HepG2 (cell line): ENCODE measurements around the gene EPB41L2. TPM values are rescaled to one million over a fixed set of nuclear protein-coding genes. Genes with fewer than 3 reads are reported as not detected.

ENCODE experiments used
- ARHGAP35 ChIP-seq: sonication (generic); formaldehyde crosslinking; IDR thresholded peaks from 2 replicates; pipeline ENCODE4 v1.9.0; 2022; ENCODE audit warnings: mild to moderate bottlenecking, inconsistent platforms, moderate library complexity, missing genetic modification reagents, borderline replicate concordance
- ARNT2 ChIP-seq: sonication (generic); formaldehyde crosslinking; IDR thresholded peaks from 2 replicates; pipeline ENCODE4 v1.8.0; 2022; ENCODE audit warnings: mild to moderate bottlenecking, low read depth, missing genetic modification reagents, moderate library complexity
- FOXK1 ChIP-seq: sonication (generic); formaldehyde crosslinking; IDR thresholded peaks from 2 replicates; pipeline ENCODE4 v1.4.0; 2020; ENCODE audit warnings: low read depth, missing genetic modification reagents, borderline replicate concordance
- HMGXB4 ChIP-seq, 2 experiments: sonication (generic) in 1 of 2; formaldehyde crosslinking in 1 of 2; IDR thresholded peaks; 2 replicates each; pipeline versions ENCODE4 v1.4.0 to v1.6.1; 2018 to 2020; ENCODE audit warnings: missing genetic modification reagents in 2 of 2, borderline replicate concordance in 1 of 2, low read depth in 1 of 2, mild to moderate bottlenecking in 1 of 2, missing biosample characterization in 1 of 2
- HNRNPUL1 ChIP-seq: fragments of 200-400 bp; formaldehyde crosslinking; IDR thresholded peaks from 2 replicates; pipeline ENCODE4 v1.6.1; 2017; ENCODE audit warnings: low read depth, mild to moderate bottlenecking, low read length, moderate library complexity
- MED1 ChIP-seq: sonication (generic); formaldehyde crosslinking; IDR thresholded peaks from 2 replicates; pipeline ENCODE4 v1.4.0; 2020; ENCODE audit warnings: missing genetic modification reagents
- NFE2L2 ChIP-seq: fragments of 150-350 bp; IDR thresholded peaks from 2 replicates; pipeline ENCODE4 v1.6.1; 2014; ENCODE audit warnings: low read length
- SALL2 ChIP-seq: sonication (generic); formaldehyde crosslinking; IDR thresholded peaks from 2 replicates; pipeline ENCODE4 v1.8.1; 2023; ENCODE audit warnings: mild to moderate bottlenecking, missing genetic modification reagents, inconsistent platforms
- SCMH1 ChIP-seq: sonication (generic); formaldehyde crosslinking; IDR thresholded peaks from 2 replicates; pipeline ENCODE4 v1.9.0; 2021; ENCODE audit warnings: missing genetic modification reagents, mild to moderate bottlenecking, borderline replicate concordance
- SMAD9 ChIP-seq: sonication (generic); formaldehyde crosslinking; IDR thresholded peaks from 2 replicates; pipeline ENCODE4 v1.5.1; 2020; ENCODE audit warnings: mild to moderate bottlenecking, missing genetic modification reagents
- SP2 ChIP-seq: sonication (generic); formaldehyde crosslinking; IDR thresholded peaks from 2 replicates; pipeline ENCODE4 v1.5.1; 2020; ENCODE audit warnings: mild to moderate bottlenecking, missing genetic modification reagents
- TBX3 ChIP-seq: fragments of 450-650 bp; IDR thresholded peaks from 2 replicates; pipeline ENCODE4 v1.6.1; 2017; ENCODE audit warnings: antibody characterized with exemption, mild to moderate bottlenecking, inconsistent platforms, borderline replicate concordance
- XBP1 ChIP-seq: sonication (generic); formaldehyde crosslinking; IDR thresholded peaks from 2 replicates; pipeline ENCODE4 v1.5.0; 2020; ENCODE audit warnings: missing genetic modification reagents
- YY1 ChIP-seq: IDR thresholded peaks from 2 replicates; pipeline ENCODE4 v1.6.1; 2011; ENCODE audit warnings: low read length, low read depth, moderate library complexity, mild to moderate bottlenecking; ENCODE audit not compliant: insufficient read depth, insufficient replicate concordance
- ZFAT ChIP-seq: sonication (generic); formaldehyde crosslinking; conservative IDR thresholded peaks from 2 replicates; pipeline ENCODE4 v1.8.1; 2023; ENCODE audit warnings: missing genetic modification reagents, inconsistent platforms
- ZFP36L1 ChIP-seq: sonication (generic); formaldehyde crosslinking; IDR thresholded peaks from 2 replicates; pipeline ENCODE4 v1.8.0; 2022; ENCODE audit warnings: mild to moderate bottlenecking, missing genetic modification reagents, moderate library complexity
- ZKSCAN1 ChIP-seq: fragments of 150-350 bp; IDR thresholded peaks from 2 replicates; pipeline ENCODE4 v1.6.1; 2014; ENCODE audit warnings: low read length
- ZNF567 ChIP-seq: sonication (generic); formaldehyde crosslinking; IDR thresholded peaks from 2 replicates; pipeline ENCODE4 v1.8.1; 2023; ENCODE audit warnings: mild to moderate bottlenecking, missing genetic modification reagents, borderline replicate concordance
- ZNF639 ChIP-seq: conservative IDR thresholded peaks from 2 replicates; pipeline ENCODE4 v1.6.1; 2018; ENCODE audit warnings: missing genetic modification reagents
- polyA plus RNA-seq, 8 experiments: library from polyadenylated mRNA; depleted of rRNA in 3 of 8; stranded (reverse) in 7 of 8; unstranded in 1 of 8; fragments of >200 nt; fragmentation: Illumina TruSeq in 4 of 8; extraction: Trizol in 4 of 8; gene quantifications; 2 replicates each; pipeline versions ENCODE4 v1.2.1 to v1.2.3, GENCODE V29; 2011 to 2016; ENCODE audit warnings: low read depth in 4 of 8, missing spikeins in 1 of 8, mixed read lengths in 1 of 8; ENCODE audit not compliant: insufficient read depth in 1 of 8
- total RNA-seq, 5 experiments: library from RNA; depleted of rRNA; stranded (reverse); fragments of >200 nt; fragmentation: Illumina TruSeq; extraction: Trizol; gene quantifications; 2 replicates each; pipeline ENCODE4 v1.2.3, GENCODE V29; 2016; ENCODE audit warnings: low read depth in 1 of 5
- TF ChIP-seq, protein P1 (sequence below): sonication (generic); formaldehyde crosslinking; IDR thresholded peaks from 2 replicates; pipeline ENCODE4 v1.4.0; 2020; ENCODE audit warnings: missing genetic modification reagents
- TF ChIP-seq, protein P2 (sequence below): sonication (generic); formaldehyde crosslinking; IDR thresholded peaks from 2 replicates; pipeline ENCODE4 v1.8.0; 2022; ENCODE audit warnings: mild to moderate bottlenecking, missing genetic modification reagents; ENCODE audit not compliant: insufficient replicate concordance

Gene EPB41L2
- total and polyA plus RNA-seq, 2 of the 13 experiments (the other 11 are each of a cell fraction or from before 2014, with no cell fraction given): 41.7 to 56.4 TPM

DNA sequence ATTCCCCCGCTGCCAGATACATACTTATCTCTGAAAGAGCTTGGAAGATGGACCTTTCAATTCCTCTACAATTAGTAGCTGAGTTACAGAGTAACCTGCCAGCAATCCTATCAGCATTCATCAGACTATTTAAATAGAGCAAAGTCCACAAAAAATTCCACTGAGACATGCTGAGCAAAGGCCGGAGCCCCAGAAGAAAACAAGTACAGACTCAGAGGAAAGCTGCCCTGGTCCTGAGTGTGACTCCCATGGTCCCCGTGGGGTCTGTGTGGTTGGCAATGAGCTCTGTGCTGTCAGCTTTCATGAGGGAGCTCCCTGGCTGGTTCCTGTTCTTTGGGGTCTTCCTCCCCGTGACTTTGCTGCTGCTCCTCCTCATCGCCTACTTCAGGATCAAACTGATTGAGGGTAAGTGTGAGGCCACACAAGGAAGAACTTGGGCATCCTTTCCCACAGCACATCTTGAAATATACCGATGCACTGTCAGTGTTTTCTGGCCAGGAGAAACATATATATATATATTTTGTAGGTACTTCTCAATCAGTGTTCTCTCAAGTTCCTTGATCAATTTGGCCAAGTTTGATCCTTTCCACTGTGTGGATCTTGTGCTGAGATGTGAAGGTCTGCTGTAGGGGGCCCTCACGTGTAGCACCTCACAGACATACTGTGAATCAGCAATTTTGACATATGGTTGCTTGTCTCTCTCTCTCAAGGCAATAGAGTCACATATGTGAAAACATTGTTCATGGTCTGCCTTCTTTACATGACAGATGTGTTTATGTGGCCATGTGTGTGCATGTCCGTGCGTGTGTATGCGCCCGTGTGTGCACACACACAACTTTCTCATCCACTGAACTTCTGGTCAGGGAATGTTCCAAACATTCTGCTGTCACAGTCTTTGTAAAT, 235.5 kb downstream of the EPB41L2 start, which contains the start of gene SMLR1 (continued):
- TF ChIP-seq ZNF567 (CRISPR knock-in tag): no peak
- TF ChIP-seq, protein P1, sequence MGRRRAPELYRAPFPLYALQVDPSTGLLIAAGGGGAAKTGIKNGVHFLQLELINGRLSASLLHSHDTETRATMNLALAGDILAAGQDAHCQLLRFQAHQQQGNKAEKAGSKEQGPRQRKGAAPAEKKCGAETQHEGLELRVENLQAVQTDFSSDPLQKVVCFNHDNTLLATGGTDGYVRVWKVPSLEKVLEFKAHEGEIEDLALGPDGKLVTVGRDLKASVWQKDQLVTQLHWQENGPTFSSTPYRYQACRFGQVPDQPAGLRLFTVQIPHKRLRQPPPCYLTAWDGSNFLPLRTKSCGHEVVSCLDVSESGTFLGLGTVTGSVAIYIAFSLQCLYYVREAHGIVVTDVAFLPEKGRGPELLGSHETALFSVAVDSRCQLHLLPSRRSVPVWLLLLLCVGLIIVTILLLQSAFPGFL (CRISPR knock-in tag): no peak
- TF ChIP-seq ARHGAP35 (CRISPR knock-in tag): no peak
- TF ChIP-seq MED1: peak; percentile 92
- peak; percentile 48; the same call in 1 of the 2 replicates for TF ChIP-seq TBX3
- 0 out of 2 replicates have a peak, but pooled peaks have one; percentile 75 for TF ChIP-seq ZNF639
- TF ChIP-seq HNRNPUL1: no peak
- peak; percentile 86 for TF ChIP-seq NFE2L2
- no peak for TF ChIP-seq SALL2 (CRISPR knock-in tag)
- TF ChIP-seq, protein P2, sequence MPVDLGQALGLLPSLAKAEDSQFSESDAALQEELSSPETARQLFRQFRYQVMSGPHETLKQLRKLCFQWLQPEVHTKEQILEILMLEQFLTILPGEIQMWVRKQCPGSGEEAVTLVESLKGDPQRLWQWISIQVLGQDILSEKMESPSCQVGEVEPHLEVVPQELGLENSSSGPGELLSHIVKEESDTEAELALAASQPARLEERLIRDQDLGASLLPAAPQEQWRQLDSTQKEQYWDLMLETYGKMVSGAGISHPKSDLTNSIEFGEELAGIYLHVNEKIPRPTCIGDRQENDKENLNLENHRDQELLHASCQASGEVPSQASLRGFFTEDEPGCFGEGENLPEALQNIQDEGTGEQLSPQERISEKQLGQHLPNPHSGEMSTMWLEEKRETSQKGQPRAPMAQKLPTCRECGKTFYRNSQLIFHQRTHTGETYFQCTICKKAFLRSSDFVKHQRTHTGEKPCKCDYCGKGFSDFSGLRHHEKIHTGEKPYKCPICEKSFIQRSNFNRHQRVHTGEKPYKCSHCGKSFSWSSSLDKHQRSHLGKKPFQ (CRISPR knock-in tag): no peak
- TF ChIP-seq ZKSCAN1: no peak
- no peak for TF ChIP-seq ZFAT (CRISPR knock-in tag)
- 0 out of 2 replicates have a peak, but pooled peaks have one; percentile 48 for TF ChIP-seq ARNT2 (CRISPR knock-in tag)
- peak; percentile 78; the same call in 1 of the 2 replicates for TF ChIP-seq FOXK1
- peak; percentile 68 to 80; a peak in 3 of 4 replicates for TF ChIP-seq HMGXB4 (CRISPR knock-in tag; IDR thresholded peaks at IDR 0.05; ENCODE audit: borderline replicate concordance in 1 of 2, low read depth in 1 of 2)
- no peak for TF ChIP-seq ZFP36L1 (CRISPR knock-in tag)
- no peak; the same call in 1 of the 2 replicates for TF ChIP-seq SMAD9
- no peak for TF ChIP-seq SP2 (CRISPR knock-in tag)
- TF ChIP-seq XBP1 (CRISPR knock-in tag): no peak
- no peak for TF ChIP-seq SCMH1 (CRISPR knock-in tag)
- TF ChIP-seq YY1: peak; percentile 35
